Measurements from ENCODE around the gene CTSH.

GRCh38 chr15:78913012-78913411 is 31.8 kb downstream of the CTSH start:
- TF ChIP-seq EZH2 (IDR thresholded peaks at IDR 0.05) (no peak), POLR2AphosphoS5 (IDR thresholded peaks at IDR 0.05; ENCODE audit: borderline replicate concordance, low read depth, low read length) (0 out of 2 replicates have a peak, but pooled peaks have one; percentile 12), FOXP2 (optimal IDR thresholded peaks at IDR 0.05; ENCODE audit: control extremely low read depth, extremely low read length, insufficient read depth) (no peak)

All from SK-N-MC (cell line).